OCI-LY7 (cell line): Measurements from ENCODE around the gene FLNB. TPM values are rescaled to one million over a fixed set of nuclear protein-coding genes. Genes with fewer than 3 reads are reported as not detected.
A peak's percentile ranks its signal among the peaks of the same experiment; 100 is the strongest.

Experiments
- BruUV-seq: library from RNA; stranded (reverse); fragments of 400-500 nt; replicated peaks from 2 replicates; lab custom pipeline; 2021; lab: Mats Ljungman, UMichigan
- CTCF ChIA-PET: fragments of 300-600 bp; sonication (Branson Sonifier 250); formaldehyde crosslinking; loops from one replicate; lab custom pipeline; 2022; ENCODE audit warnings: antibody characterized with exemption; ENCODE audit not compliant: unreplicated experiment; lab: Charles Lee
- POLR2A ChIA-PET: fragments of 300-600 bp; sonication (Branson Sonifier 250); formaldehyde crosslinking; loops from one replicate; lab custom pipeline; 2022; ENCODE audit warnings: antibody characterized with exemption; lab: Charles Lee
- DNase-seq: peaks from one replicate; pipeline ENCODE4 v3.0.0-alpha.2; 2015; ENCODE audit warnings: low spot score
- H2AFZ ChIP-seq: fragments of 200-600 bp; sonication (generic), shearing (Covaris generic); 2 replicates; pipeline ENCODE4 v1.6.1; 2014; ENCODE audit warnings: mild to moderate bottlenecking, antibody characterized with exemption, low read length, moderate library complexity
- H3K27ac ChIP-seq: fragments of 200-600 bp; sonication (generic); 2 replicates; pipeline ENCODE4 v1.5.1; 2014; ENCODE audit warnings: mixed run types, low read depth, mild to moderate bottlenecking, moderate library complexity, low read length, inconsistent platforms; ENCODE audit not compliant: poor library complexity, severe bottlenecking
- H3K36me3 ChIP-seq: fragments of 200-600 bp; sonication (generic); 2 replicates; pipeline ENCODE4 v1.6.1; 2014; ENCODE audit warnings: mild to moderate bottlenecking, antibody characterized with exemption, low read length, moderate library complexity, mixed read lengths; ENCODE audit not compliant: insufficient read depth
- H3K4me1 ChIP-seq: fragments of 200-600 bp; sonication (generic); 2 replicates; pipeline ENCODE4 v1.5.1; 2014; ENCODE audit warnings: mild to moderate bottlenecking, low read length; ENCODE audit not compliant: insufficient read depth, poor library complexity, severe bottlenecking
- H3K4me2 ChIP-seq: fragments of 200-600 bp; sonication (generic); 2 replicates; pipeline ENCODE4 v1.6.1; 2014; ENCODE audit warnings: mild to moderate bottlenecking, low read length
- H3K4me3 ChIP-seq: fragments of 200-600 bp; sonication (generic); 2 replicates; pipeline ENCODE4 v1.5.1; 2014; ENCODE audit warnings: mild to moderate bottlenecking, low read depth, low read length; ENCODE audit not compliant: poor library complexity, severe bottlenecking
- H3K79me2 ChIP-seq: fragments of 200-600 bp; sonication (generic); 2 replicates; pipeline ENCODE4 v1.6.1; 2016; ENCODE audit warnings: low read depth, mild to moderate bottlenecking, low read length, moderate library complexity, mixed read lengths; ENCODE audit not compliant: insufficient read depth
- H3K9me2 ChIP-seq: fragments of 200-600 bp; sonication (generic); 2 replicates; pipeline ENCODE4 v1.6.1; 2016; ENCODE audit warnings: mild to moderate bottlenecking, low read length, mixed read lengths; ENCODE audit not compliant: insufficient read depth
- H3K9me3 ChIP-seq: fragments of 200-600 bp; sonication (generic); 2 replicates; pipeline ENCODE4 v1.6.1; 2014; ENCODE audit warnings: mild to moderate bottlenecking, mixed run types, low read length, mixed read lengths
- H4K20me1 ChIP-seq: fragments of 200-600 bp; sonication (generic); 2 replicates; pipeline ENCODE4 v1.6.1; 2014; ENCODE audit warnings: mild to moderate bottlenecking, antibody characterized with exemption, low read length, moderate library complexity, mixed read lengths; ENCODE audit not compliant: insufficient read depth
- CTCF ChIP-seq: fragments of 200-600 bp; sonication (generic); conservative IDR thresholded peaks from 2 replicates; pipeline ENCODE4 v1.5.1; 2014; ENCODE audit warnings: mild to moderate bottlenecking, antibody characterized with exemption, low read length, moderate library complexity, mixed read lengths
- EZH2phosphoT487 ChIP-seq: fragments of 200-600 bp; sonication (generic); IDR thresholded peaks from 2 replicates; pipeline ENCODE4 v1.6.1; 2018; ENCODE audit warnings: low read depth, borderline replicate concordance, mild to moderate bottlenecking, mixed run types, antibody characterized with exemption, low read length, moderate library complexity, mixed read lengths
- intact Hi-C: fragments of 100-400 bp; cut with micrococcal nuclease; formaldehyde crosslinking; loops from one replicate; pipeline ENCODE4 v1.10.0; 2022; ENCODE audit not compliant: unreplicated experiment
- total RNA-seq, 2 experiments: library from RNA; depleted of rRNA in 1 of 2; stranded (reverse); fragments of >200 nt in 1 of 2; shearing (Covaris generic) in 1 of 2; gene quantifications; 2 replicates each; pipeline ENCODE4 v1.2.3, GENCODE V29; 2014 to 2022

FLNB gene
- total RNA-seq, 2 experiments from 2014 or later: 29.9 to 39.1 TPM

GRCh38 chr3:57998366-57999283 is 9.6 kb upstream of the FLNB start:
- Histone ChIP-seq H4K20me1 (no peaks in the 10 kb centered on the region), H3K79me2 (no peaks in the 10 kb centered on the region), H3K36me3 (no peaks in the 10 kb centered on the region), H2AFZ (peak overlapping the region; percentile 81), H3K4me2 (peak overlapping the region; percentile 59), H3K27ac (peak overlapping the region; percentile 17), H3K9me2 (no peaks in the 10 kb centered on the region), H3K4me3 (peak overlapping the region; percentile 33), H3K4me1 (peaks cover 12% of the 10 kb centered on the region), H3K9me3 (no peaks in the 10 kb centered on the region)
- no TSS peak for BruUV-seq
- no peak for TF ChIP-seq EZH2phosphoT487
- no peak for TF ChIP-seq CTCF
- peak; percentile 38 for DNase-seq
- ChIA-PET POLR2A (interaction anchor here (0.6 to 1.5 kb wide), 6 partner anchors 10 to 170 kb away, joined by 3 to 8 read pairs (median 3); partner anchors contain the start of gene FLNB), CTCF (interaction anchor here (0.6 kb wide), 1 partner anchor 180 kb away, joined by 4 read pairs; no protein-coding TSS in a partner anchor)
- intact Hi-C loops: no loop called here

GRCh38 chr3:57999417-58000115 is 8.7 kb upstream of the FLNB start:
- BruUV-seq: no TSS peak
- H3K4me2 ChIP-seq: peak overlapping the region; percentile 59; the same call in 1 of the 2 replicates
- no peak overlapping the region for H3K27ac ChIP-seq
- peak overlapping the region; percentile 81; the same call in 1 of the 2 replicates for H2AFZ ChIP-seq
- intact Hi-C loops: no loop called here
- H3K9me3 ChIP-seq: no peaks in the 10 kb centered on the region
- ChIA-PET POLR2A (interaction anchor here (0.7 to 1.5 kb wide), 4 partner anchors 14 to 206 kb away, joined by 3 to 8 read pairs (median 4); no protein-coding TSS in a partner anchor), CTCF (interaction anchor here (0.6 kb wide), 1 partner anchor 179 kb away, joined by 4 read pairs; no protein-coding TSS in a partner anchor)
- no peaks in the 10 kb centered on the region for H4K20me1 ChIP-seq
- H3K36me3 ChIP-seq: no peaks in the 10 kb centered on the region
- no peaks in the 10 kb centered on the region for H3K79me2 ChIP-seq
- no peak for TF ChIP-seq EZH2phosphoT487
- no peak for TF ChIP-seq CTCF
- H3K4me1 ChIP-seq: peaks cover 12% of the 10 kb centered on the region
- no peak overlapping the region for H3K4me3 ChIP-seq
- no peaks in the 10 kb centered on the region for H3K9me2 ChIP-seq
- DNase-seq: no peak
